ENCODE data around the gene BCL2L12.

DNA sequence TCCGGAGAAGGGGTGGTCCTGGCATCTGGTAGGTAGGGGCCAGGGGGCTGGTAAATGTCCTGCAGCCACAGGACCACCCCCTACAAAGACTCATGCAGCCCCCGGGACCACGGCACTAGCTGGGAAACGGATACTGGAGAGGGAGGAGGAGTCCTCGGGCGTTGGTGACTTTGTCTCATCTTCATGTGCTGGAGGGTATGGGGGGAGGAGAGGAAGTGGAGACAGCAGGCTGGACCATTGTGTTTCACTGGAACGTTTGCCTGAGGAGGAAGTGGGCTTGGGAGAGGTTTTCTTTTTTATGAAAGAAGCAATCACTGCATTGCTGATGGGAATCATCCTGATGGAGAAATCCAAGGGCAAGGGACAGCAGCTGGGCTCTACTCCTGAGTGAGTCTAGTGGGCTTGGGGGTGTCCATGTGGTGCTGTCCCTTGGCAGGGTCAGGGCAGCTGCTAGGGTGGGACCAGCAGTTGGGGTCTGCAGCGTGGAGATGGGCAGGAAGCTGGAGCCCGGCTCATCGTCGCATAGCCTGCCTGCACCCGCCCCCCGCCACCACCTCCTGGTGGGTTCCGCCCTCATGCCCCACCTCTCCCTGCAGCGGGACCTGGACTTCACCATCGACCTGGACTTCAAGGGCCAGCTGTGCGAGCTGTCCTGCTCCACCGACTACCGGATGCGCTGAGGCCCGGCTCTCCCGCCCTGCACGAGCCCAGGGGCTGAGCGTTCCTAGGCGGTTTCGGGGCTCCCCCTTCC, 22.0 kb downstream of the BCL2L12 start:
- TF ChIP-seq NFYB (CRISPR knock-in tag; IDR thresholded peaks at IDR 0.05), result no peak
- no peak for TF ChIP-seq ZNF3 (CRISPR knock-in tag; IDR thresholded peaks at IDR 0.05)
- no peak for TF ChIP-seq MXI1 (IDR thresholded peaks at IDR 0.05; ENCODE audit: borderline replicate concordance, low read depth, low read length)
- TF ChIP-seq, protein P1, sequence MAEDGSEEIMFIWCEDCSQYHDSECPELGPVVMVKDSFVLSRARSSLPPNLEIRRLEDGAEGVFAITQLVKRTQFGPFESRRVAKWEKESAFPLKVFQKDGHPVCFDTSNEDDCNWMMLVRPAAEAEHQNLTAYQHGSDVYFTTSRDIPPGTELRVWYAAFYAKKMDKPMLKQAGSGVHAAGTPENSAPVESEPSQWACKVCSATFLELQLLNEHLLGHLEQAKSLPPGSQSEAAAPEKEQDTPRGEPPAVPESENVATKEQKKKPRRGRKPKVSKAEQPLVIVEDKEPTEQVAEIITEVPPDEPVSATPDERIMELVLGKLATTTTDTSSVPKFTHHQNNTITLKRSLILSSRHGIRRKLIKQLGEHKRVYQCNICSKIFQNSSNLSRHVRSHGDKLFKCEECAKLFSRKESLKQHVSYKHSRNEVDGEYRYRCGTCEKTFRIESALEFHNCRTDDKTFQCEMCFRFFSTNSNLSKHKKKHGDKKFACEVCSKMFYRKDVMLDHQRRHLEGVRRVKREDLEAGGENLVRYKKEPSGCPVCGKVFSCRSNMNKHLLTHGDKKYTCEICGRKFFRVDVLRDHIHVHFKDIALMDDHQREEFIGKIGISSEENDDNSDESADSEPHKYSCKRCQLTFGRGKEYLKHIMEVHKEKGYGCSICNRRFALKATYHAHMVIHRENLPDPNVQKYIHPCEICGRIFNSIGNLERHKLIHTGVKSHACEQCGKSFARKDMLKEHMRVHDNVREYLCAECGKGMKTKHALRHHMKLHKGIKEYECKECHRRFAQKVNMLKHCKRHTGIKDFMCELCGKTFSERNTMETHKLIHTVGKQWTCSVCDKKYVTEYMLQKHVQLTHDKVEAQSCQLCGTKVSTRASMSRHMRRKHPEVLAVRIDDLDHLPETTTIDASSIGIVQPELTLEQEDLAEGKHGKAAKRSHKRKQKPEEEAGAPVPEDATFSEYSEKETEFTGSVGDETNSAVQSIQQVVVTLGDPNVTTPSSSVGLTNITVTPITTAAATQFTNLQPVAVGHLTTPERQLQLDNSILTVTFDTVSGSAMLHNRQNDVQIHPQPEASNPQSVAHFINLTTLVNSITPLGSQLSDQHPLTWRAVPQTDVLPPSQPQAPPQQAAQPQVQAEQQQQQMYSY (CRISPR knock-in tag; IDR thresholded peaks at IDR 0.05), result no peak

Data from HepG2 (cell line).